Hematopoietic multipotent progenitor cell (in vitro differentiated cells): ENCODE measurements around the gene STN1. TPM values are rescaled to one million over a fixed set of nuclear protein-coding genes. Genes with fewer than 3 reads are reported as not detected.

Source experiments
- DNase-seq, 3 donors: peaks; one replicate each; pipeline ENCODE4 v3.0.0-alpha.2; 2011 to 2015; ENCODE audit warnings: low read depth in 2 of 3, low spot score in 2 of 3
- total RNA-seq: library from RNA; depleted of rRNA; stranded (reverse); fragments of >200 nt; gene quantifications from one replicate; pipeline ENCODE4 v1.2.3, GENCODE V29; 2012

Gene STN1, protein sequence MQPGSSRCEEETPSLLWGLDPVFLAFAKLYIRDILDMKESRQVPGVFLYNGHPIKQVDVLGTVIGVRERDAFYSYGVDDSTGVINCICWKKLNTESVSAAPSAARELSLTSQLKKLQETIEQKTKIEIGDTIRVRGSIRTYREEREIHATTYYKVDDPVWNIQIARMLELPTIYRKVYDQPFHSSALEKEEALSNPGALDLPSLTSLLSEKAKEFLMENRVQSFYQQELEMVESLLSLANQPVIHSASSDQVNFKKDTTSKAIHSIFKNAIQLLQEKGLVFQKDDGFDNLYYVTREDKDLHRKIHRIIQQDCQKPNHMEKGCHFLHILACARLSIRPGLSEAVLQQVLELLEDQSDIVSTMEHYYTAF
- 34.5 TPM for total RNA-seq

DNA sequence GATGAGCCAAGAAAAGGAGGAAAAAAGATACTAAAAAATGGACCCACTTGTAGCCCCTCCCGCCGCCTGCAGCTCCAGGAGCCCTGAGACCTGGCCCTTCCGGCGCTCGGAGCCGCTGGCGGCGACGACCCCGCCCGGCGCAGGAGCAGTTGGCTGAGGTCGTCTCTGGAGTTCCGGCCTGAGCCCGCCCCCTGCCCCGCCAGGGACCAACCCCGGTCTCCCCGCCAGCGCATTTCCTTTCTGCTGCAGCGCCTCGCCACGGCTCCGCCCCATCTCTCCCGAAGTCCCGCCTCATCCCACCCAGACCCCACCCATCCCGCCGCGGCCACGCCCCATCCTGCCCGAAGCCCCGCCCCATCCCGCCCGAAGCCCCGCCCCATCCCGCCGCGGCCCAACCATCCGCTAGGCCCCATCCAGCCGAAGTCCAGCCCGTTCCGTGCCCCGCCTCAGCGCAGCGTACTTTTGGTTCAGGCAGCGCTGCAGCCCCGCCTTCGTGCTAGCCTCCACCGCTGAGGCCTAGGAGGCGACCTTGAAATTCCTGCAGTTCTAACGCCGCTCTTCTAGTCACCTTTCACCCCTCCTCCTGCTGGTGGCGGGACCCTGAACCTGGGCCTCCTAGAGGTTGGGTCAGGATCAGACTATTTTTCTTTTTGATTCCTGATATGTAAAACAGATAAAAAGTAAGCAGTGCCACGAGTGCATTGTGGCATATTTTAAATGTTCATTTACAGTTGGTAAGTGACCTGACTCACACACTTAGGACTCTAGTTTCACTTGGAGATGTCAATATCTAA, at the start of gene STN1:
TSS of gene STN1 (minus strand) at position 132 of the 794 bp plus-strand sequence. CDS start 590 bp downstream, outside the sequence.
- peak; percentile 88 to 96 (median 95) for DNase-seq

DNA sequence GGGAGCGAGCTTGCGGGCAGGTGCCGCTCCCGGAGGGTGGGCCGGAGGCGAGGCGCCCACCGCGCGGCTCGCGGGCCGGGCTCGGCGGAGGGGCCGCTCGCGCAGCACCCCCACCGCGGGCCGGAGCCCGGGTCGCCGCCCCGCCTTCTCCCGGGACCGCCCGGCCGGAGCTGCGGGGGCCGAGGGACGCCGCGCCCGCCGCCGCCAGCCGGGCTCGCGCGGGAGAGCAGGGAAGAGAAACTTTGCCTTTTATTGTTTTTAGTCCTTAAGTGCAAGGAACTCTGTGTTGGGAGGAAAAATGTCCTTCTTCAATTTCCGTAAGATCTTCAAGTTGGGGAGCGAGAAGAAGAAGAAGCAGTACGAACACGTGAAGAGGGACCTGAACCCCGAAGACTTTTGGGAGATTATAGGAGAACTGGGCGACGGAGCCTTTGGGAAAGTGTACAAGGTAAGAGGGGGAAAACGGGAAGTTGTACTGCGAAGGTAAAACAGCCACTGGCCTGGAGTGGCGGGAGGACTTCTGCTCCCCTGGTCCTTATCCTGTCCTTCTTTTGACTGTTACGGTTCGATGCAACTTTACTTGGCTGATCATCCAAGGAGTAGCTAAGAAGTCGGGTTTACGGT, 49.6 kb upstream of the STN1 start:
- DNase-seq = peak; percentile 18 to 39 (median 33)

DNA sequence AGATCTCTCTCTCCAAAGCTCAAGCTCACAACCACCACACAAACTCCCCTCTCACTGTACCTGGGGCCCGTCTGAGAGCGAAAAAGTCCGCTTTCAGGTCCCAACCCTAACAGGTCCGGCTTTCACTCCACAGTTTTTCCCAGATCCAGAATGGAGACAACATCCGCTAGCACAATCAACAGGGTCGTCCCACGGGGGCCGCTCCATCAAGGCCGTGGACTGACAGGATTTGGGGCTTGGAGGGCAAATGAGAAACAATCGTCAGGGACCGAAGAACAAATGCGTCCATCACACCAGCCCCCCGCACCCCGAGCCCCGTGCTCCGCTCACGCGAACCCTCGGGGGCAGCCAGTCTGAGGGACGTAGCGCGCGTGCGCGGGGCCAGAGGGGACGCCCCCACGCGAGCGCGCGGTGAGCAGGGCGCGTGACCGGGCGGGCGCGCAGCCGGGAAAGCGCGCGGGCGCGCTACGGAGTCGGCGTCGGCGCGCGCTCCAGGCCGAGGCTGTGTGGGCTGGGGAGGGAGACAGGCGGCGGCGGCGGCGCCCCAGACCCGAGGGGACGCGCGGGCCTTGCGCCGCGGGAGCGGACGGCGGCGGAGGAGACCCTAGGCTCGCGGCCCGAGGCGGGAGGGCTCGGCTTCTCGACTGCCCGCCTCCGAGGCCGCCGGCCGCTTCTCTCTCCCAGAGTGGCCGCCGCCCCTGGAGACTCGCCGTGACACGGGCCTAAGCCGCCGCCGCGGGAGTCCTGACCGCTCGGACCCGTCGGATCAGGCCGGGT, 48.9 kb upstream of the STN1 start, which contains the start of gene SLK:
TSS of gene SLK (plus strand) at position 470 of the 777 bp plus-strand sequence. CDS start 606 bp downstream, outside the sequence.
- DNase-seq = peak; percentile 82 to 93 (median 92)

DNA sequence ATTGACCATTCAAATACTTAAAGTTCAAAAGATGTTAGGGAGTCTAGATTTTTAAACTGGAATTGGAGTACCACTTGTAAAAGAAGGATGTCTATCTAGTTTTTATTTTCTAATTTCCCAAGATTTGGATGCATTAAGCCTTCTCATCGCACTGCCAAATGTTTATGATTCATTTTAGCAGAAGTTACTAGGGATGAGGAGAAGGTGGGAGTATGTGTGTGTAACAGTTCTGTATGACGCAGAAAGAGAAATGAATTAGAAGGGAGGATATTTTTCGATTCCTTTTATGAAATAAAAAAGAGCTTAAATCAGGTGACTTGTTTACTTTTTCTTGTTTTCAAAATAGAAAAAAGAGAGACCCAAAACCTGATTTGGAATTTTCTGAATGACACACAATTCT, 42.1 kb upstream of the STN1 start:
- DNase-seq = no peak

DNA sequence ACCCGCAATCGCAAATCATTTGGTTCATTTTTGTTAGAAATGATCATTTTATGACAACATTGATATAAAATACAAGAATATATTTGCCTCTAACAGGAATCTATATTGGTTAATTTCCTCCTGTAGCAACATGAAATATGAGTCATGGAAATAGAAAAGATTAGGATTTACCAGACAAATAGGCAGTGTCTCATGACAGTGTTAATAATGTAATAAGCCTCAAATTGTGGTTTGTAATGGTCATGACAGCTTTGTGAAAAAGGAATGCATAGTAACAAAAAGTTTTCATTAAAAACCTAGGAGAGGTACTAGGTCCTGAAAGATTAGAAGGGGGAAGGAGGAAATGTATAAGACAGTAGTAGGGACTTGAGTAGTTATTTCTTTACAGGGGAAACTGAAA, 41.0 kb upstream of the STN1 start:
- DNase-seq = no peak

DNA sequence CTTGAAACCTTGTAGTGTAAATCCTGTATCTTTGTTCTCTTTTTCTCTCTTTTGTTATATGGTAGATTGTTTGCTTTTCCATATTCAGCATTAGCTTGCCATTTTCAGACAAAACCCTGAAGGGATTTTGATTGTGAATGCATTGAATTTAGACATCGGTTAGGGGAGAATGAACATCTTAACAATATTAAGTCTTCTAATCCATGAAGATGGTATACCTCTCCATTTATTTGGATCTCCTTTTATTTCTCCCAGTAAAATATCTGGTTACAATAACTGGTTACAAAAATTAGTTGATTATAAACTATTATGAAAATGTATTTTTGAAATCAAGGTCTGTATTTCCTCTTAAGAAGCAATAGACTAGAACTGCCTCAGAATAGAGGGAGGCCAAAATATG, 36.6 kb upstream of the STN1 start:
- DNase-seq = no peak

DNA sequence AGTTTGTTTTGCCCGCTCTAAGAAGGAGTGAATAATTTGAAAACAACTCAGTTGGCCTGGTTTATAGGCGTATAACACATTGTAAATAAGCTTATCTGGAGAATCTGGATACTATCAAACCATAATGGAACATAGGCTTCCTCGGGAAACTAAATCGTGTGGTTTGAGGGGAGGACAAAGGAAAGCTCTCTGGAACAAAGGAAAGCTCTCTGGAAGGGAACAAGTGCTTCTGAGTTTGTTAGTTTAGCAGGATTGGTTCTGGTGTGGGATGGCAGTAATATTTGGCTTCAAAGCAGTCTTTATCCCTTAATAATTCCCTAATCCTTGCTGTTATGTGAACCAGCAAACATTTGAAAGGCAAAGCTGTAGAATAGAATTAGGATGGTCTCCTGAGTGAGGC, 34.0 kb upstream of the STN1 start:
- no peak for DNase-seq

DNA sequence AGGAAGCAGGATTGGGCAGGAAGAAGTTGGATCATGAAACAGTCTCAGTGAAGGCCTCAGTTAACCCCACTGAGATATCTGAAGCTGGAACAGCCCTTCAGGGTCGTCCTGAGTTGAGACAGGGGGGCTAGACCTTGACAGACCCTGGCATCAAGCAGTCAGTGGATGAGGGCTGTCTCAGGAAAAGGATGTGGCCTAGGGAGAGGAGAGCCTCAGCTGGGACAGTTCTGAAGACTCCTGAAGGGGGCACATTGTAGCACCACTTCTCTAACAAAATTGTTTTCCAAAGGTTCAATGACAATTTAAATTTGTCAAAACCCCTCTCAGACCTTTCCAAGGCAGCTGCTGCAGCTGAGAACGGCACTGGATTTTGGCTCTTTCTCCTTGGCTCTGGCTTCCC, 33.2 kb upstream of the STN1 start:
- DNase-seq = no peak

DNA sequence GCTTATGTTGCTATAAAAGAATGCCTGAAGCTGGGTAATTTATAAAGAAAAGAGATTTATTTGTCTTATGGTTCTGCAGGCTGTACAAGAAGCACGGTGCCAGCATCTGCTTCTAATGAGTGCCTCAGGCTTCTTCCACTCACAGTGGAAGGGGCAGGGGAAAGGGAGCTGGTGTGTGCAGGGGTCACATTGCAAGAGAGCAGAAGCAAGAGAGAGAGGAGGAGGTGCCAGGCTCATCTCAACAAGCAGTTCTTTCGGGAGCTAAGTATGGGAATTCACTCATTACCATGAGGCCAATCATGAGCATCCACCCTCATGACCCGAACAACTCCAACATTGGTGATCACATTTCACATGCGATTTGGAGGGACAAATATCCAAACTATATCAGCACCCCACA, 31.7 kb upstream of the STN1 start:
- DNase-seq = no peak

DNA sequence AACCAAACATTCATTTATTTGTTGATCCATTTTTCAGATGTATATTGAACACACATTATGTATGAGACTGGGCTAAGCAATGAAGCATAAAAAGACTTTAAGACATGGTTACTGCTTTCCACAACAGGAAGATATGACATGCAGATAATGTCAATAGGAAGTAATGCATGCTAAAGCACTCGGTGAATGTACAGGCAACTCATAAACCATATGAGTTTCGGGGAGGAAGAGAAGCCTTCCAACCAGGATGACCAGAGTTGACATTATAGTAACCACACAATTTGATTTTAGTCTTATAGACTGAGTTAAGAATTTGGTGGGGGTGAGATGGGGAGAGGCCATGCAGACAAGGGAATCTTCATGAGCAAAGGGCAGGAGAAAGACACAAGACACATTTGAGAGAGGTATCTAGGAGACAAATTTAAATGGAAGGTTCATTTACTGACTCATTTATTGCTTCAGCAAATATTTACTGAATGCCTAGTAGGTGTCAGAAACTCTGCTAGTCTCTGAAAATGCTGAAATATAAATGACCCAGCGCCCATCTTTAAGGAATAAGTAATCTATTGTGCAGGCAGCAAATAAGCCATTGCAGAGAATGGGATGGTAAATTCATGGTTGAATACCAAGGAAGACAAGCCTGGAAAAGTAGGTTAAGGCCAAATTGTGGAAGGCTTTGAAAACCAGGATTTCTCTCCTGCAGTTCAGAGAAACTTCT, 30.0 kb upstream of the STN1 start:
- peak in 1 of 3 donors; percentile 31 for DNase-seq

DNA sequence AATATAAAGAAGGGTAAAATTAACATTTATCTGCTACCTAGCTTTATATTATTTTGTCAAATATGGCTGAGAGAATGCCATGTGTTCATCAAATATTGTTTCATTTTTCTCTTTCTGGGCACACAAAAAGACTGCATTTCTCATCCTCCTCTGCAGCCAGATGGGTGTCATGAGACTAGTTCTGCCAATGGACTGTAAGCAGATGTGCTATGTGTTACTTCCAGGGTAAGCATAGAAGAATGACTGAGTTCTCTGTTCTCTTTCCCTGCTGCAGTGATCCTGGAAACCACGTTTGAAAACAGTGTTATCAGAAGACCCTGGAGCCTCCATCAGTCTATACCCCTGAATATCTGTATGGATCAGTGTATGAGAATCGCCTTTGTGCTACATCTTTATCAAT, 24.9 kb upstream of the STN1 start:
- no peak for DNase-seq

DNA sequence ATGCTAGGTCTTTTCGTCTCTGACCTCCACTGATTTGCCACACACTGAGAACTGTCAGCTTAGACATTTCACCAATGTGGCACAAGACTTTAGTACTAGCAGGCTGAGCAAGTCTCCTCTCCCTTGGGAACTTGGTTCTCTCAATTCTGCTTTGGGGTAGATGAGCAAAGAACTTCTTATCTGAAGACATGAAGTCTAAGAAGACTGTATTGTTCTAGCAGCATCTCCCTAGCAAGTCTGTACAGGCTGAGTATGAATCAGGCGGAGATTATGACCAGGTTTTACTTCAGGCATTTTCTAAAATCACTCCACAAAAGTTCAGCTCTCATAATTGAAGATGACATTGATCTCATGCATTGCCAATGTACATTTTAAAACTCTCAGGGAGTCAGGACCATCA, 23.8 kb upstream of the STN1 start:
- DNase-seq = no peak

DNA sequence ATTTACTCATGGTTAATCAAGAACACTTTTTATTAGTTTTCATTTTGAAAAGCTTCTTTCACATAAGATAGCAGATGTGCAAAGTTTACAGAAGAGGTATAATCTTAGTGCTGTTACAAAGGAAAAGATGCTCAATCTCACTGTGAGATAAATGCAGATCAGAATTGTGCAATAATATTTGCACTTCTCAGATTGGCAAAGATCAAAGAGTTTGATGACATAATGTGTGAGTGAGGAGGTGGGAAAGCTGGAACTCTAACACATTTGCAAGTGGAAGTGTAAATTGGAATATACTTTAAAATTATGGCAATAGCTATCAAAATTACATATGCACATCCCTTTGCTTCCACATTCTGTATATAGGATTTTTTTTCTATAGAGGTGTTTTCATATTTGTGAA, 21.5 kb upstream of the STN1 start:
- DNase-seq = no peak

DNA sequence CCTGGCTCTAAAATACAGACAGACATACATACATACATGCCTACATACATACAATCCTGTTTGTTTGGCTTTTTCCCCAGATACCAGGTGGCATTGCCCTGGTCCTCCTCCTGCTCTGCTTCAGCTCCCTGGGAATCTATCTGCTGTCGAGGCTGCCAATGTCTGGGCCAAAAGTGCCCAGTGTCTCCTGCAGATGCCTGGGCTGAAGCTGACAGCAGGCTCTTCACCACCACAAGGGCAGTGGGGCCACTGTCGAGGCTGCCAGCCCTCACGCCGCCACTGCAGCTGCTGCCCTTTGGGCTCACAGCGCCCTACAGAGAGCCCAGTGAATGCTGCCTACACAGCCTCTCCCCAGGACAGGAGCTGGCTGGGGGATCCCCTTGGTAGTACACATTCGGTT, 18.0 kb upstream of the STN1 start:
- no peak for DNase-seq

DNA sequence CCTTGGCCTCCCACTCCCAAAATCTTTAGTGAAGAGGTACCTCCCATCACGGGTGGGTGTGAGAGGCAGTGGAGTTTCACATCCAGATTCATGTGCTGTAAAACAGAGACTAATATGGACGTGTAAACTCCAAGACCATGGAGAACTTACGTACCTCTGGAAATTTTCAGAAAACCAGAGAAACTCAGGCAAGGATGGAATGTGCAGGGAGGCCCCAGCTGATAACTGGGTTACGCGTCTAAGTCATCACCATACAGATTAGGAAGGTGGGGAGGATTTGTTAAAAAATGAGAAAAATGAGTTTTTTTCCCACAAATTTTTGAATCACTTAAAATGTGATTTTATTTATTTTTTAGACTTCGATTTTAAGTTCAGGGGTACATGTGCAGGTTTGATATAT, 16.3 kb upstream of the STN1 start:
- DNase-seq = no peak

DNA sequence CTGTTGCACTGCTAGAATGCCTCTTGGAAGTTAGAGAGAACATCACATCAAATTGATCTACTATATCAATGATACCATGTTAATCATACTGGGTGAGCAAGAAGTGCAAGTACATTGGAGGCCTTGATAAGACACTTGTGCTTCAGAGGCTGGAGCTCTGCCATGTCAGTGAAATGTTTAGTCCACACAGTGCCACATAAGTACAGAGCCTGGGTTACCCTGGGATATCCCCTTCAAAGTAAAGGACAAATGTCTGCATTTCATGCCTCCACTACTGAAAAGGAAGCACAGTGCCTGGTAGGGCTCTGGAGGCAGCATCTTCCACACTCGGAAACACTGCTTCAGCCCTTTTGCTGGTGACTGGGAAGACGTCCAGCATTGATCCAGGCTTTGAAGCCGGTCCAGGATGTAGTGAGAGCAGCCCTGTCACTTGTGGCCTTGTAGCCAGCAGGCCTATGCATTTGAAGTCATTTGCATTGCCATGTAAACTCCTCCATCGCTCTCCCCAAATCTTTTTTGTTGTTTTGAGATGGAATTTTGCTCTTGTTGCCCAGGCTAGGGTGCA, 15.7 kb upstream of the STN1 start:
- no peak for DNase-seq

DNA sequence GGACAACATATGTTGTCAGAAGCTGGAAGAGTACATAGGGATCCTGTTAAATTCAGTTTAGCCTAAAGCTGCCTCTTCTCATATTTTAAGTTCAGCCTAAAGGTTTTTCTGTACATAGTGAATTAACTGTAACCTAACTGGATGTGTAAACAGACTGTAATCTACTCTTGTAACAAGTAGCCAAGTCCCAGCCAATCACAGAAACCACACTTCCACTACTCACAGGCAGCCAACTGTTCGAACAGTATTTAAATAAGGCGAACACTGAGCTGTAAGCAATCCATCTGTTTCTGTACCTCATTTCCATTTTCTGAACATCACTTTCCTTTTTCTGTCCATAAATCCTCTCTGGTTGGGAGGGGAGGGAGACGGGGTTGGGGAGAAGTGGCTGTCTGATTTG, 15.0 kb upstream of the STN1 start:
- DNase-seq = no peak

DNA sequence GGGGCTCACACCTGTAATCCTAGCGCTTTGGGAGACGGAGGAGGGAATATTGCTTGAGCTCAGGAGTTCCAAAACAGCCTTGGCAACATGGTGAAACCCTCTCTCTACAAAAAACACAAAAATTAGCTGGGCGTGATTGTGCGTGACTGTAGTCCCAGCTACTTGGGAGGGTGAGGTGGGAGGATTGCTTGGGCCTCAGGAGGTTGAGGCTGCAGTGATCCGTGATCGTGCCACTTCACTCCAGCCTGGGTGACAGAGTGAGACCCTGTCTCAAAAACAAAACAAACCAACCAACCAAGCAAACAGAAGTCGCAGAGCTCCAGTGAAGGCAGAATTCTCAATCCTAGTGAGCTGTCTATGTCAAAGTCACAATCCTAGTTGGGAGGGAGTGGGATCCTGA, 14.3 kb upstream of the STN1 start:
- DNase-seq = no peak

DNA sequence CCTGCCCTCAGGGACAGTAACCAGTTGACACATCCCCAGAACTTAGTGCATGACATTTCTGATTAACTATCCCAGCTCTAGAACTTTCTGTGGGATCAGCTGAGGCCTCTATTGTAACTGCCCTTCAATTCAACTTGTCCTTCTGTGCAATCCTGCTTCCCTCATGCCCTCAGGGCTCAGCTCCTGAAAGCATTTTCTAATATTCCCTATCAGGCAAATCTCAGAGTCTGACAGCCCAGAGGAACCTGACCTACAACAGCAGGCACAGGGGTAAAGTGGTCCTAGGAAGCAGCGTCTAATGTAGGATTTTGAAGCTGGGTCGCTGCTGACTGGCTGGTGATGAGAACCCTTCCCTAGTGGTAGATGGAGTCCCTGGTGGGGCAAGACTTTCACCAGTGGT, 13.6 kb upstream of the STN1 start:
- DNase-seq = no peak

DNA sequence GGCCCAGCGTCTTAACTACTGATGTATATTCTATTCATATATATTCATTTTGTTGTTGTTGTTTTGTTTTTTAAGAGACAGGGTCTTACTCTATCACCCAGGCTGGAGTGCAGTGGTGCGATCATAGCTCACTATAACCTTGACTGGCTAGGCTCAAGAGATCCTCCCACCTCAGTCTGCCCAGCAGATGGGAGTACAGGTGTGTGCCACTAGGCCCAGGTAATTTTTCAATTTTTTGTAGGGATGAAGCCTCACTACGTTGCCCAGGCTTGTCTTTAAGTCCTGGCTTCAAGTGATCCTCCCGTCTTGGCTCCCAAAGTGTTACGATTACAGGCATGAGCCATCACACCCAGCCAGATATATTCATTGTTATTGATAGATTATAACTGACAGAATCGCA, 12.9 kb upstream of the STN1 start:
- DNase-seq = no peak
